Measurements from ENCODE around the gene MRGPRE. TPM values are rescaled to one million over a fixed set of nuclear protein-coding genes. Genes with fewer than 3 reads are reported as not detected.
A peak's percentile ranks its signal among the peaks of the same experiment; 100 is the strongest.

MRGPRE gene
- total and polyA plus RNA-seq, 7 donors, result not detected

GRCh38 chr11:3206922-3207204 lies 25.4 kb downstream of the MRGPRE start:
- ATAC-seq (no peak), DNase-seq (no peak)
- no peak for TF ChIP-seq CTCF (IDR thresholded peaks at IDR 0.05)
- intact Hi-C loops (cut with DNase I), result loop anchor here in 1 of 2 donors (5.0 kb wide), 1 partner anchor 85 kb away; no protein-coding TSS in a partner anchor
- H3K27me3 ChIP-seq (ENCODE audit: insufficient read depth in 3 of 3, low read length in 2 of 3), result peaks cover 0 to 26% (median 11%) of the 10 kb centered on the region in 3 donors
- WGBS, 3 donors, result 93 to 100% (median 100%) methylated on average over 1 of the region's 1 CpG
- H3K4me1 ChIP-seq, result no peaks in the 10 kb centered on the region
- no peak overlapping the region for H3K27ac ChIP-seq
- H3K4me3 ChIP-seq, result no peak overlapping the region
- H3K9me3 ChIP-seq, result peaks cover 12% of the 10 kb centered on the region
- H3K36me3 ChIP-seq (ENCODE audit: insufficient read depth in 1 of 2, low read depth in 1 of 2), result no peaks in the 10 kb centered on the region

GRCh38 chr11:3206156-3206921 lies 25.9 kb downstream of the MRGPRE start:
- intact Hi-C loops (cut with DNase I), result loop anchor here in 1 of 2 donors (5.0 kb wide), 1 partner anchor 84 kb away; no protein-coding TSS in a partner anchor
- no peaks in the 10 kb centered on the region for H3K4me1 ChIP-seq
- no peak overlapping the region for H3K27ac ChIP-seq
- ATAC-seq (no peak), DNase-seq (peak; percentile 3 to 17)
- peaks cover 10% of the 10 kb centered on the region for H3K9me3 ChIP-seq
- peaks cover 0 to 28% (median 15%) of the 10 kb centered on the region in 3 donors for H3K27me3 ChIP-seq (ENCODE audit: insufficient read depth in 3 of 3, low read length in 2 of 3)
- H3K4me3 ChIP-seq, result no peak overlapping the region
- TF ChIP-seq CTCF (IDR thresholded peaks at IDR 0.05), result no peak
- H3K36me3 ChIP-seq (ENCODE audit: insufficient read depth in 1 of 2, low read depth in 1 of 2), result no peaks in the 10 kb centered on the region
- WGBS, 3 donors, result 82 to 86% (median 83%) methylated on average over 8 of the region's 8 CpGs

DNA sequence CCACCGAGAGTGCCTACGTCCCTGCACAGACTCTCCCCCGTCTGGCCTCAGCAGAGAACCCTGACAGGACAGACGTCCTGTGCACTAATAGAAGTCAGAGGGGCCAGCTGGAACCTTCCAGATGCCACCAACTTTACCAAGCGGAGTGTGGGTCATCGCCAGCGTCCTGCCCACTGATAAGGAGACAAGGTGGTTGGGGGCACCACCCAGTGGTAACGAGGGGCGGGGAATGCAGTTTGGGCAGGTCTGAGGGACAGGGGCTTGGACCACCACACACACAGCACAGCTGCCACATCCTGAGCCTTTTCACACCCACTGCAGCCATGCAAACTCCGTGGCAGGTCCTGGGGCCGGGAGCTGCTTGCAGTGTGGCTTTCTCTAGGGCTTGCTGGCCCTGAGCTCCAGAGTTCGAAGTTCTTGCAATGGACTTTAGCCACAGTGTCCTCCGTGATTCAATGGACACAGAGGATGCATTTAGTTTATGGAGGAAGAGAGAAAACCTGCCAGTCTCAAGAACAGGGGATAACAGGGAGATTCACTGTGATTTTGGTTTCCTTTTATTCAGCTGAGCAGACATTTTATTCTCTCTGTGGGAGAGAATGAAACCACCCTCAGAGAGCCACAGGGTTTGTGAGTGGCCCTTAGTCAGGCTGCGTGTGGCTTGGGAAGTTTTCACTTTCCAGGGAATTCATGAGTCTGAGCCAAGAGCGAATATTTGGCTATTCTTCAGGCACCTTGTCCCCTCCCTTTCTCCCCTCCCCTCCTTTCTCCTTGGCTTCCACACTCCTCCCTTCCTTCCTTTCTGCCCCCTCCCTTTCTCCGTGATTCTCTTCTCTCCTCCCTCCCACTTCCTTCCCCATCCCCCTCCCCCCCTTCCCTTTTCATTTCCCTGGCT lies 26.7 kb downstream of the MRGPRE start:
- Histone ChIP-seq H3K27ac (no peak overlapping the region), H3K4me1 (no peaks in the 10 kb centered on the region), H3K9me3 (peaks cover 2% of the 10 kb centered on the region), H3K4me3 (no peak overlapping the region), H3K36me3 (ENCODE audit: insufficient read depth in 1 of 2, low read depth in 1 of 2) (no peaks in the 10 kb centered on the region), H3K27me3 (ENCODE audit: insufficient read depth in 3 of 3, low read length in 2 of 3) (peaks cover 0 to 34% (median 16%) of the 10 kb centered on the region in 3 donors)
- 44 to 59% (median 46%) methylated on average over 16 of the region's 16 CpGs for WGBS, 3 donors
- intact Hi-C loops (cut with DNase I), result loop anchor here in 1 of 2 donors (5.0 kb wide), 1 partner anchor 83 kb away; no protein-coding TSS in a partner anchor
- ATAC-seq (no peak), DNase-seq (peak; percentile 5 to 32)
- TF ChIP-seq CTCF (IDR thresholded peaks at IDR 0.05), result no peak

DNA sequence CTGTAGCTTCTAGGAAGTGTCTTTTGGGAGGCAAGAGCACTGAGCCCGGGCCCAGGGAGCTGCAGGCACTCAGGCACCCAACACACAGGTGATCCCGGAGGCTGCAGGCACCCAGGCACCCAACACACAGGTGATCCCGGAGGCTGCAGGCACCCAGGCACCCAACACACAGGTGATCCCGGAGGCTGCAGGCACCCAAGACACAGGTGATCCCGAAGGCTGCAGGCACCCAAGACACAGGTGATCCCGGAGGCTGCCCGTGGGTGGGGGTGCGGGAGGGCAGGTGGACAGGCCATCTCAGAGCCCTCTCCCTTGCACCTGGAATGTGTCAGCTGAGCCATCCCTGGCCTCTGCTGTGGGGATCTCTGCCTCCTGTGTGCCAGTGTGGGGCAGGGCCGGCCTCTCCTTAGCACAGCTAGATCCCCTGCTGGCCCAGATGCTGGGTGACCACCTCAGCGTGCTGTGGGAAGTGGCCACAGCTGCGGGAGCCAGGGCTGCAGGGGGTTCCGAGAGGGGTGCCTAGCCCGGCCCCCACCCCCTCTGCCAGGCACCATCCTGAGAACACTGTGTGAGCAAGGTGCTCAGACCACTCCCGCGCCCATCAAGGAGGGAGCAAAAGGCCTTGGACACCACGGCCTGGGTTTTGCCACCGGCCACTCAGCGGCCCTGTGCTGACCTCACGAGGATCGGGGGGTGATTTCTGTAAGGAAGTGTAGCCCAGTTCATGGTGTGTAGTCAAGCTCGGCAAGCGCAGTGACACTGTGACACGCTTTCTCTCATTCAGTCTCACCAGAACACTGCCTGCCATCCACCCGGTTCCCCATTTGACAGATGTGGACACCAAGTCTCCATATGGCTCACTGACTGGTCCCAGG lies 27.8 kb downstream of the MRGPRE start:
- TF ChIP-seq CTCF (IDR thresholded peaks at IDR 0.05), result no peak
- Histone ChIP-seq H3K27ac (no peak overlapping the region), H3K9me3 (no peaks in the 10 kb centered on the region), H3K4me1 (no peaks in the 10 kb centered on the region), H3K4me3 (no peak overlapping the region), H3K27me3 (ENCODE audit: insufficient read depth in 3 of 3, low read length in 2 of 3) (peaks cover 0 to 38% (median 18%) of the 10 kb centered on the region in 3 donors), H3K36me3 (ENCODE audit: insufficient read depth in 1 of 2, low read depth in 1 of 2) (no peaks in the 10 kb centered on the region)
- 79 to 86% (median 82%) methylated on average over 20 to 24 of the region's 24 CpGs for WGBS, 3 donors
- intact Hi-C loops (cut with DNase I), result loop anchor here in 1 of 2 donors (5.0 kb wide), 1 partner anchor 82 kb away; no protein-coding TSS in a partner anchor
- ATAC-seq (no peak), DNase-seq (peak; percentile 10 to 52)
